ENCODE results near the gene RUSC2. TPM values are rescaled to one million over a fixed set of nuclear protein-coding genes. Genes with fewer than 3 reads are reported as not detected.
"Not testable (repeated sequence)": the region's sequence is repeated elsewhere in the genome, so short reads cannot be mapped to it uniquely, and the experiment has no call there.

RUSC2 gene
- total RNA-seq, 2 donors from 2014 or later, result 3.8 to 5.3 TPM

GRCh38 chr9:35481347-35481975 lies 8.4 kb upstream of the RUSC2 start:
- no peaks in the 10 kb centered on the region for H3K9me3 Mint-ChIP-seq
- H3K36me3 Mint-ChIP-seq (ENCODE audit: insufficient read depth in 2 of 2), result no peaks in the 10 kb centered on the region
- no peak overlapping the region for H3K27ac Mint-ChIP-seq
- H3K4me1 Mint-ChIP-seq (ENCODE audit: low read depth), result no peaks in the 10 kb centered on the region
- H3K27me3 Mint-ChIP-seq (ENCODE audit: low read depth), result peaks cover 5% of the 10 kb centered on the region
- ATAC-seq (replicated peaks in 1 of 2) (peak in 1 of 2 donors; percentile 63), DNase-seq (peak; percentile 23 to 44)
- no peak overlapping the region for H3K4me3 Mint-ChIP-seq

DNA sequence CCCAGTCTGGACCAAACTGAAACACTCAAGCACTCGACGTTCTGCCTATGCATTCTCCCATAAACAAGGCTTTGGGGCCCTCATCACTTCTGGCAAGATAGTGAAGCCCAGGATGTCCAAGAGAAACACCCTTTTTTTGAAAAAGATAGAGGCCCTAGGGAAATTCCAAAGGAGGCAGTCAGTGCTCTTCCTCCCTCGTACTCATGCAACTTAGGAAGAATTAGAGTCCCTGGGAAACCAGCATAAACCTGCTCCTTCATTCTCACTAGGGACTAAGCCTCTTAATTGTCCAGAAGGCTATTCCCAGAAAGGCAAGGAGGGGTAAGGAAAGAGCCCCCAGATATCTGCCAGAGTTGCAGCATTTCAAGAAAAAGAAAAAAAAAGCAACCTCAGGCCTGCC lies 7.8 kb upstream of the RUSC2 start:
- Mint-ChIP-seq H3K27ac (no peak overlapping the region), H3K36me3 (ENCODE audit: insufficient read depth in 2 of 2) (no peaks in the 10 kb centered on the region), H3K27me3 (ENCODE audit: low read depth) (no peaks in the 10 kb centered on the region), H3K4me1 (ENCODE audit: low read depth) (no peaks in the 10 kb centered on the region), H3K9me3 (no peaks in the 10 kb centered on the region), H3K4me3 (no peak overlapping the region)
- no peak for DNase-seq
- no peak for ATAC-seq (replicated peaks in 1 of 2)

DNA sequence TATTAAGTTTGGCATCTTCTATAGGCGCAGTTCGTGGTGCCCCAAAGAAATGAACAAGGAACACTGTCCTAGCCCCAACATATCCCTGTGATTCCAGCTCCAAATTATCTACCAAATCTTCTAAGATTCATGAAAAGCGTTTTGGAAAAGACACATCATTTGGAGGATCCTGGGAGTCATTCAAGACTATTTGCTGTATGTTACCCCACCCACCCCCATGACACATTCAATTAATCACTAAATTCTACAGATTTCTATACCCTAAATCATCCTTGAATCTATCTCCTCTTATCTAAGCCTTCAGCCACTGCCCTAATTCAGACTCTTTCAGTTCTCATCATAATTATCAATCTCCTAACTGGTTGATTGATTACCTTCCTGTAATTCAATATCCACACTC lies 5.5 kb upstream of the RUSC2 start:
- no peak overlapping the region for H3K4me3 Mint-ChIP-seq
- no peaks in the 10 kb centered on the region for H3K36me3 Mint-ChIP-seq (ENCODE audit: insufficient read depth in 2 of 2)
- H3K9me3 Mint-ChIP-seq, result no peaks in the 10 kb centered on the region
- peaks cover 12% of the 10 kb centered on the region for H3K27me3 Mint-ChIP-seq (ENCODE audit: low read depth)
- no peak for DNase-seq
- no peak overlapping the region for H3K27ac Mint-ChIP-seq
- no peak for ATAC-seq (replicated peaks in 1 of 2)
- no peaks in the 10 kb centered on the region for H3K4me1 Mint-ChIP-seq (ENCODE audit: low read depth)

- Mint-ChIP-seq H3K9me3 (no peaks in the 10 kb centered on the region), H3K36me3 (ENCODE audit: insufficient read depth in 2 of 2) (peaks cover 0 to 1% of the 10 kb centered on the region in 2 donors), H3K4me1 (ENCODE audit: low read depth) (peaks cover 20% of the 10 kb centered on the region), H3K27me3 (ENCODE audit: low read depth) (peaks cover 21% of the 10 kb centered on the region), H3K4me3 (no peak overlapping the region), H3K27ac (no peak overlapping the region)
- DNase-seq, result no peak
- ATAC-seq (replicated peaks in 1 of 2), result no peak
Observed at GRCh38 chr9:35487081-35487480, 2.8 kb upstream of the RUSC2 start.

GRCh38 chr9:35488021-35488420 lies 1.9 kb upstream of the RUSC2 start:
- DNase-seq, result no peak
- no peaks in the 10 kb centered on the region for H3K9me3 Mint-ChIP-seq
- peaks cover 30% of the 10 kb centered on the region for H3K4me1 Mint-ChIP-seq (ENCODE audit: low read depth)
- ATAC-seq (replicated peaks in 1 of 2), result no peak
- H3K36me3 Mint-ChIP-seq (ENCODE audit: insufficient read depth in 2 of 2), result peaks cover 0 to 1% of the 10 kb centered on the region in 2 donors
- peaks cover 21% of the 10 kb centered on the region for H3K27me3 Mint-ChIP-seq (ENCODE audit: low read depth)
- no peak overlapping the region for H3K4me3 Mint-ChIP-seq
- H3K27ac Mint-ChIP-seq, result no peak overlapping the region

GRCh38 chr9:35488566-35489312 lies 1.2 kb upstream of the RUSC2 start:
- no peak for DNase-seq
- no peak overlapping the region for H3K27ac Mint-ChIP-seq
- peaks cover 21% of the 10 kb centered on the region for H3K27me3 Mint-ChIP-seq (ENCODE audit: low read depth)
- H3K4me3 Mint-ChIP-seq, result peak overlapping the region; percentile 74 to 93
- peaks cover 0 to 1% of the 10 kb centered on the region in 2 donors for H3K9me3 Mint-ChIP-seq
- peaks cover 0 to 1% of the 10 kb centered on the region in 2 donors for H3K36me3 Mint-ChIP-seq (ENCODE audit: insufficient read depth in 2 of 2)
- peaks cover 31% of the 10 kb centered on the region for H3K4me1 Mint-ChIP-seq (ENCODE audit: low read depth)
- ATAC-seq (replicated peaks in 1 of 2), result no peak

DNA sequence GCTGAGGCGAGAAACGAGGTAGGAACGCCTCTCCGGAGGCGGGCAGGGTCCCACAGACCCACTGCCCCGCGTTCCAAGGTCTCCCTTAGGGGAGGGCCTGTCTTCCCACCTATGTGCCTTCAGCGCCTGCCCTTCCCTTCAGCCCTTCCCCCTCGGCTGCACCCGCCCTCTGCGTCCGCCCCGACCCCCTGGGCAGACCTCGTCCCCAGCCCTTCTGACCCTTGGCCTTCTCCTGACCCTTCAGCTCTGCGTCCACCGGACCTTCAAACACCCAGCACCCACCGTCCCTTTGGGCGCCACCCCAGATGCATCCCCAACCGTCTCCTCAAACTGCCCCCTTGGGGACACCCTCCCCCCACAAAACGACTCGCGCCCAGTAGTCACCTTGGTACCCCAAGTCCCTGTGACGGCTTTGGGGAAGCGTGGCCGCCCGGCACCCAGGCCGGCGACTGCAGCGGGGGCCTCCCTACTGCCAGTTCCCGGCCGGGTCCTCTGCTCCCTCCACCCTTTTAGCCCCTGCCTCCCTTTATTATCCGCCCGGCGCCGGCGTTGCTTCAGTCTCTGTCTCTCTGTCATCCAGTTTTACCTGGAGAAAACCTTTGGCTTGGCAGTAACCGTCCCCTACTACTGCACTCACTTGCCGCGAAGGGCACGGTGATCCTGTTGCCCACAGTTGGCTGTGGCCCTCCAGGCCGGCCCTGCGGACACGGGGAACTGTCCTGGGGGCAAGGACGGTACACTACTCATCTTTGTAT lies 421 bp downstream of the RUSC2 start:
- ATAC-seq (replicated peaks in 1 of 2) (no peak), DNase-seq (peak in 1 of 2 donors; percentile 8)
- peaks cover 21% of the 10 kb centered on the region for H3K27me3 Mint-ChIP-seq (ENCODE audit: low read depth)
- peaks cover 0 to 1% of the 10 kb centered on the region in 2 donors for H3K36me3 Mint-ChIP-seq (ENCODE audit: insufficient read depth in 2 of 2)
- H3K9me3 Mint-ChIP-seq, result peaks cover 0 to 1% of the 10 kb centered on the region in 2 donors
- peaks cover 34% of the 10 kb centered on the region for H3K4me1 Mint-ChIP-seq (ENCODE audit: low read depth)
- H3K4me3 Mint-ChIP-seq, result peak overlapping the region; percentile 74 to 93
- no peak overlapping the region for H3K27ac Mint-ChIP-seq

DNA sequence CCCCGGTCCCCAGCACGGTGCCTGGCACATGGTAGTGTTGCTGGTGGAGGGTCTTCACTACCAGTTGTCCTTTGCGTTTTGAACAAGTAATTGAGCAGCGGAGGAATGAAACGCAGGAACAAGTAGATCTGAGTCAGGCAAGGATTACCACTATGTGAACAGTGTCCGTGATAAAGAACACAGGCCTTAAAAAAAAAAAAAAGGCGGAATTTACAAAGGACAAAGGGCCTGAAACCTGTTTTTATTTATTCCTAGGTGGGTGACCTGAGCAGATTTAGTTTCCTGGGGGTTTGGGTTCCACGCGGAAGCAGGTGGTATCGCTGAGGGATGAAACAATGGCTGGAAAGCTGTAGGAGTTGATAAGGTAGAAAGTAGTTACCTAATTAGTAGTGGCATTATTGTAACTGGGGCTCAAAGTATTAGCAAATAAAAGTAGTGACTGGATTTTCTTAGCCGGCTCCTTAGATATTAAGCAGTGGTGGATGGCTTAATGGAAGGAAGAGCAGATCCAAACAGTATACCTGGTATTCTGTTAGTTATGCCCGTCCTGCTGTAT lies 1.1 kb downstream of the RUSC2 start:
- H3K36me3 Mint-ChIP-seq (ENCODE audit: insufficient read depth in 2 of 2), result peaks cover 1% of the 10 kb centered on the region in 2 donors
- peaks cover 41% of the 10 kb centered on the region for H3K4me1 Mint-ChIP-seq (ENCODE audit: low read depth)
- ATAC-seq (replicated peaks in 1 of 2) (no peak), DNase-seq (no peak)
- no peak overlapping the region for H3K27ac Mint-ChIP-seq
- peaks cover 0 to 1% of the 10 kb centered on the region in 2 donors for H3K9me3 Mint-ChIP-seq
- peak overlapping the region; percentile 74 to 93 for H3K4me3 Mint-ChIP-seq
- peaks cover 21% of the 10 kb centered on the region for H3K27me3 Mint-ChIP-seq (ENCODE audit: low read depth)

- not testable (repeated sequence) for H3K4me3 Mint-ChIP-seq; ATAC-seq (replicated peaks in 1 of 2); H3K27ac Mint-ChIP-seq; DNase-seq; H3K9me3 Mint-ChIP-seq; H3K36me3 Mint-ChIP-seq (ENCODE audit: insufficient read depth in 2 of 2)
- Mint-ChIP-seq H3K4me1 (ENCODE audit: low read depth) (peaks cover 47% of the 10 kb centered on the region), H3K27me3 (ENCODE audit: low read depth) (peaks cover 12% of the 10 kb centered on the region)
Observed at GRCh38 chr9:35493119-35493518, 3.2 kb downstream of the RUSC2 start.

DNA sequence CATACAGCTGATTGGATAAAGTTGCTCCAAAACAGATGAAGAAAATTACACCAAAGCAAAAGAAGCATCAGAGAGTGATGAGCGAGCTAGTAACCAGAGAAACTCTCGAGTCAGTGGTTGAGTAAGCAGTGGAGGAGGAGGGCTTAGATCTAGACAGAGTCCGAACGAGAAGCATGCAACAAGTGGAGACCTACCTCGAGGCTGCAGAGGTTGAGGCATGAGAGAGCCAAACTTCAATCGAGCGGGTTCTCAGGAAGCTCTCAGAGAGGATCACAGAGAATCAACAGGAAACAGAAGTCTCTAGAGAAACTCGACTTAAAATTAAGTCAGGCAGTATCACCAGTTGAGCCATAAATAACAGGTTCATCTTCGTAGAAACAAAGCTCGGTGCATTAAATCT lies 6.1 kb downstream of the RUSC2 start:
- H3K9me3 Mint-ChIP-seq, result peaks cover 3 to 5% of the 10 kb centered on the region in 2 donors
- H3K4me1 Mint-ChIP-seq (ENCODE audit: low read depth), result peaks cover 42% of the 10 kb centered on the region
- H3K36me3 Mint-ChIP-seq (ENCODE audit: insufficient read depth in 2 of 2), result peaks cover 5 to 18% of the 10 kb centered on the region in 2 donors
- DNase-seq (no peak), ATAC-seq (replicated peaks in 1 of 2) (peak; percentile 73 to 75)
- H3K4me3 Mint-ChIP-seq, result peak overlapping the region; percentile 28 to 62
- H3K27ac Mint-ChIP-seq, result peak overlapping the region; percentile 31
- no peaks in the 10 kb centered on the region for H3K27me3 Mint-ChIP-seq (ENCODE audit: low read depth)

- H3K9me3 Mint-ChIP-seq; H3K4me3 Mint-ChIP-seq; H3K27ac Mint-ChIP-seq; DNase-seq; ATAC-seq (replicated peaks in 1 of 2); H3K27me3 Mint-ChIP-seq (ENCODE audit: low read depth): not testable (repeated sequence)
- peaks cover 5 to 18% of the 10 kb centered on the region in 2 donors for H3K36me3 Mint-ChIP-seq (ENCODE audit: insufficient read depth in 2 of 2)
- peaks cover 21% of the 10 kb centered on the region for H3K4me1 Mint-ChIP-seq (ENCODE audit: low read depth)
Observed at GRCh38 chr9:35498245-35498644, 8.3 kb downstream of the RUSC2 start.

- Mint-ChIP-seq H3K36me3 (ENCODE audit: insufficient read depth in 2 of 2) (peaks cover 5 to 18% of the 10 kb centered on the region in 2 donors), H3K27me3 (ENCODE audit: low read depth) (no peaks in the 10 kb centered on the region), H3K9me3 (peaks cover 3 to 4% of the 10 kb centered on the region in 2 donors), H3K4me3 (no peak overlapping the region), H3K27ac (no peak overlapping the region), H3K4me1 (ENCODE audit: low read depth) (peaks cover 21% of the 10 kb centered on the region)
- DNase-seq, result no peak
- ATAC-seq (replicated peaks in 1 of 2), result no peak
Observed at GRCh38 chr9:35499029-35499700, 9.3 kb downstream of the RUSC2 start.

Data from activated T-cell treated with anti-CD3 and anti-CD28 coated beads, Interleukin-2, amount 50 U/mL, for 72 hours (primary cell).